Kidney (tissue), 14 donors: Measurements from ENCODE around the gene THSD4. TPM values are rescaled to one million over a fixed set of nuclear protein-coding genes. Genes with fewer than 3 reads are reported as not detected.

Experiments
- DNase-seq, 5 donors: peaks; one replicate each; pipeline ENCODE4 v3.0.0-alpha.2; 2013 to 2020
- FAIRE-seq: peaks from 2 replicates; lab custom pipeline; 2012; peaks lifted over from hg19 to GRCh38; lab: Jason Lieb, UNC
- H3K27ac ChIP-seq, 2 donors: one replicate each; pipeline ENCODE4 v1.7.0; 2013; ENCODE audit warnings: low read depth in 2 of 2, low read length in 2 of 2, inconsistent platforms in 1 of 2
- H3K27me3 ChIP-seq: one replicate; pipeline ENCODE4 v1.7.1; 2013; ENCODE audit warnings: low read length, inconsistent platforms; ENCODE audit not compliant: control insufficient read depth, insufficient read depth
- H3K36me3 ChIP-seq, 3 donors: one replicate each; pipeline versions ENCODE4 v1.7.0 to v1.7.1; 2013; ENCODE audit warnings: low read length in 3 of 3, control low read depth in 1 of 3, inconsistent platforms in 1 of 3; ENCODE audit not compliant: insufficient read depth in 3 of 3, control insufficient read depth in 2 of 3
- H3K4me1 ChIP-seq, 3 donors: one replicate each; pipeline versions ENCODE4 v1.7.0 to v1.7.1; 2013; ENCODE audit warnings: low read length in 3 of 3, inconsistent platforms in 1 of 3, low read depth in 1 of 3; ENCODE audit not compliant: control insufficient read depth in 2 of 3, insufficient read depth in 2 of 3
- H3K4me3 ChIP-seq, 3 donors: one replicate each; pipeline versions ENCODE4 v1.7.0 to v1.8.1; 2013; ENCODE audit warnings: low read length in 3 of 3, control low read depth in 1 of 3, inconsistent platforms in 1 of 3
- H3K9ac ChIP-seq, 3 donors: one replicate each; pipeline versions ENCODE4 v1.7.0 to v1.7.1; 2013; ENCODE audit warnings: low read length in 3 of 3, control low read depth in 1 of 3, inconsistent platforms in 1 of 3
- H3K9me3 ChIP-seq, 3 donors: one replicate each; pipeline versions ENCODE4 v1.7.0 to v1.7.1; 2013; ENCODE audit warnings: low read length in 3 of 3, control low read depth in 1 of 3, inconsistent platforms in 1 of 3; ENCODE audit not compliant: control insufficient read depth in 2 of 3, insufficient read depth in 1 of 3
- CTCF ChIP-seq: IDR thresholded peaks from 3 replicates; pipeline ENCODE4 v1.5.1; 2012; ENCODE audit warnings: mild to moderate bottlenecking, moderate library complexity, borderline replicate concordance; ENCODE audit not compliant: insufficient read depth; ENCODE audit errors: extremely low read depth
- intact Hi-C: fragments of 100-400 bp; cut with DNase I; formaldehyde crosslinking; loops from one replicate; pipeline ENCODE4 v1.11.1; 2022
- polyA plus RNA-seq: library from polyadenylated mRNA; stranded (reverse); fragments of 350-450 nt; fragmentation: Illumina TruSeq; extraction: RNeasy Lipid Tissue Mini Kit (QIAGEN cat#74804); gene quantifications from one replicate; pipeline ENCODE4 v1.2.3, GENCODE V29; 2014; ENCODE audit warnings: low read depth, low replicate concordance; ENCODE audit not compliant: insufficient read depth
- total RNA-seq: library from RNA; stranded (reverse); fragmentation: NEBNext Ultra II Directional; extraction: Animal tissue kit (Norgen Biotek cat#: 25700); gene quantifications from one replicate; pipeline ENCODE4 v1.2.1, GENCODE V29; 2021
- donor health status: control.
- donor health status: control.
- donor health status: control.
- donor health status: control.
- donor health status: control.
- donor health status: DM: yes; HTN: yes; CAD: no.
- donor health status: Normal renal cell carcinoma (clear cell type).

Gene THSD4
- total and polyA plus RNA-seq, 2 donors from 2014 or later: 9.4 to 36.3 TPM

GRCh38 chr15:71817351-71817750, 702.1 kb downstream of the THSD4 start:
- Histone ChIP-seq H3K36me3 (peaks cover 3 to 5% (median 4%) of the 10 kb centered on the region in 3 donors), H3K4me1 (no peaks in the 10 kb centered on the region), H3K27ac (no peak overlapping the region), H3K27me3 (no peaks in the 10 kb centered on the region), H3K9ac (no peak overlapping the region), H3K4me3 (no peak overlapping the region), H3K9me3 (peaks cover 0 to 9% (median 0%) of the 10 kb centered on the region in 3 donors)
- no peak for TF ChIP-seq CTCF
- FAIRE-seq: no peak
- no peak for DNase-seq
- intact Hi-C loops: no loop called here

GRCh38 chr15:71820127-71820526, 704.9 kb downstream of the THSD4 start:
- no peak overlapping the region for H3K27ac ChIP-seq
- H3K9ac ChIP-seq: no peak overlapping the region
- H3K36me3 ChIP-seq: peaks cover 5 to 13% (median 6%) of the 10 kb centered on the region in 3 donors
- H3K9me3 ChIP-seq: peaks cover 0 to 13% (median 0%) of the 10 kb centered on the region in 3 donors
- H3K4me1 ChIP-seq: no peaks in the 10 kb centered on the region
- intact Hi-C loops: no loop called here
- H3K4me3 ChIP-seq: no peak overlapping the region
- H3K27me3 ChIP-seq: no peaks in the 10 kb centered on the region
- DNase-seq (no peak), FAIRE-seq (no peak)
- TF ChIP-seq CTCF: no peak

- no peak for FAIRE-seq
- no peak overlapping the region for H3K27ac ChIP-seq
- no peak overlapping the region for H3K9ac ChIP-seq
- DNase-seq: no peak
- TF ChIP-seq CTCF: no peak
- H3K4me3 ChIP-seq: no peak overlapping the region
- H3K4me1 ChIP-seq: no peaks in the 10 kb centered on the region
- intact Hi-C loops: no loop called here
- H3K9me3 ChIP-seq: peaks cover 0 to 13% (median 0%) of the 10 kb centered on the region in 3 donors
- H3K27me3 ChIP-seq: no peaks in the 10 kb centered on the region
- peaks cover 5 to 24% (median 12%) of the 10 kb centered on the region in 3 donors for H3K36me3 ChIP-seq
Measured at GRCh38 chr15:71821547-71822129, 706.4 kb downstream of the THSD4 start.
